H9 (cell line): ENCODE measurements around the gene SLC26A2. TPM values are rescaled to one million over a fixed set of nuclear protein-coding genes. Genes with fewer than 3 reads are reported as not detected.

Source experiments
- DNase-seq: peaks from one replicate; pipeline ENCODE4 v3.0.0-alpha.2; 2017
- H2AFZ ChIP-seq: one replicate; pipeline ENCODE4 v1.6.1; 2013; ENCODE audit warnings: mild to moderate bottlenecking, low read length, control low read depth, moderate library complexity
- H2AK5ac ChIP-seq: 2 replicates; pipeline ENCODE4 v1.6.1; 2013; ENCODE audit warnings: low read length, control low read depth, mixed read lengths; ENCODE audit not compliant: insufficient read length
- H2BK120ac ChIP-seq: one replicate; pipeline ENCODE4 v1.6.1; 2013; ENCODE audit warnings: low read depth, mild to moderate bottlenecking, low read length, control low read depth, inconsistent platforms; ENCODE audit not compliant: poor library complexity, severe bottlenecking
- H2BK12ac ChIP-seq: 2 replicates; pipeline ENCODE4 v1.6.1; 2013; ENCODE audit warnings: low read length, control low read depth, mixed read lengths, low read depth; ENCODE audit not compliant: insufficient read length
- H2BK15ac ChIP-seq: 2 replicates; pipeline ENCODE4 v1.6.1; 2013; ENCODE audit warnings: low read depth, low read length, control low read depth
- H2BK20ac ChIP-seq: one replicate; pipeline ENCODE4 v1.6.1; 2013; ENCODE audit warnings: low read depth, mild to moderate bottlenecking, low read length, control low read depth, inconsistent platforms; ENCODE audit not compliant: poor library complexity, severe bottlenecking
- H2BK5ac ChIP-seq: 2 replicates; pipeline ENCODE4 v1.6.1; 2013; ENCODE audit warnings: low read length, control low read depth, mixed read lengths; ENCODE audit not compliant: insufficient read length
- H3K14ac ChIP-seq: 2 replicates; pipeline ENCODE4 v1.6.1; 2013; ENCODE audit warnings: low read length, control low read depth; ENCODE audit not compliant: insufficient read depth
- H3K18ac ChIP-seq: 2 replicates; pipeline ENCODE4 v1.6.1; 2013; ENCODE audit warnings: low read depth, mild to moderate bottlenecking, mixed read lengths, low read length, control low read depth; ENCODE audit not compliant: insufficient read length
- H3K23ac ChIP-seq: 2 replicates; pipeline ENCODE4 v1.6.1; 2013; ENCODE audit warnings: low read length, control low read depth, mixed read lengths, low read depth; ENCODE audit not compliant: insufficient read length
- H3K23me2 ChIP-seq: 2 replicates; pipeline ENCODE4 v1.6.1; 2013; ENCODE audit warnings: low read depth, mild to moderate bottlenecking, mixed read lengths, low read length, control low read depth; ENCODE audit not compliant: insufficient read length, poor library complexity, severe bottlenecking
- H3K27ac ChIP-seq: 2 replicates; pipeline ENCODE4 v1.5.1; 2013; ENCODE audit warnings: low read length, control low read depth, mixed read lengths, low read depth; ENCODE audit not compliant: insufficient read length
- H3K27me3 ChIP-seq: 2 replicates; pipeline ENCODE4 v1.6.1; 2013; ENCODE audit warnings: low read length, control low read depth, inconsistent platforms; ENCODE audit not compliant: insufficient read depth
- H3K4ac ChIP-seq: 2 replicates; pipeline ENCODE4 v1.6.1; 2013; ENCODE audit warnings: low read depth, mild to moderate bottlenecking, control low read depth, inconsistent platforms, low read length, moderate library complexity
- H3K4me1 ChIP-seq: 2 replicates; pipeline ENCODE4 v1.6.1; 2013; ENCODE audit warnings: low read length, control low read depth, inconsistent platforms; ENCODE audit not compliant: insufficient read depth
- H3K4me2 ChIP-seq: 2 replicates; pipeline ENCODE4 v1.6.1; 2013; ENCODE audit warnings: low read length, control low read depth, mixed read lengths; ENCODE audit not compliant: insufficient read length, insufficient read depth
- H3K56ac ChIP-seq: 2 replicates; pipeline ENCODE4 v1.6.1; 2013; ENCODE audit warnings: low read depth, mild to moderate bottlenecking, mixed read lengths, low read length, control low read depth; ENCODE audit not compliant: insufficient read length
- H3K79me1 ChIP-seq: 2 replicates; pipeline ENCODE4 v1.6.1; 2013; ENCODE audit warnings: low read depth, mild to moderate bottlenecking, moderate library complexity, low read length, control low read depth, inconsistent platforms; ENCODE audit not compliant: insufficient read depth, poor library complexity, severe bottlenecking
- H3K79me2 ChIP-seq: 2 replicates; pipeline ENCODE4 v1.6.1; 2013; ENCODE audit warnings: low read length, control low read depth, inconsistent platforms; ENCODE audit not compliant: insufficient read depth
- H3K9ac ChIP-seq: 2 replicates; pipeline ENCODE4 v1.6.1; 2013; ENCODE audit warnings: low read length, control low read depth, mixed read lengths; ENCODE audit not compliant: insufficient read length; ENCODE audit errors: extremely low read depth
- H3K9me3 ChIP-seq: one replicate; pipeline ENCODE4 v1.6.1; 2013; ENCODE audit warnings: low read depth, low read length, inconsistent platforms; ENCODE audit not compliant: control insufficient read depth
- H3T11ph ChIP-seq: one replicate; pipeline ENCODE4 v1.6.1; 2013; ENCODE audit warnings: mild to moderate bottlenecking, low read length, control low read depth, inconsistent platforms
- H4K20me1 ChIP-seq: one replicate; pipeline ENCODE4 v1.6.1; 2013; ENCODE audit not compliant: control insufficient read depth, insufficient read length, insufficient read depth
- H4K5ac ChIP-seq: 2 replicates; pipeline ENCODE4 v1.6.1; 2013; ENCODE audit warnings: low read depth, mild to moderate bottlenecking, mixed read lengths, low read length, control low read depth; ENCODE audit not compliant: insufficient read length
- H4K8ac ChIP-seq: replicated peaks from 2 replicates; pipeline ENCODE4 v1.6.1; 2013; ENCODE audit warnings: low read length, control low read depth, mixed read lengths, low read depth; ENCODE audit not compliant: insufficient read length
- H4K91ac ChIP-seq: 2 replicates; pipeline ENCODE4 v1.6.1; 2013; ENCODE audit warnings: low read depth, mild to moderate bottlenecking, moderate library complexity, mixed read lengths, low read length, control low read depth; ENCODE audit not compliant: insufficient read length
- H3K27ac Mint-ChIP-seq, 3 experiments: 2 replicates in 2 of 3; 3 replicates in 1 of 3; pipeline ENCODE4 v1.8.0; 2020 to 2021; ENCODE audit warnings: mixed read lengths in 3 of 3, mild to moderate bottlenecking in 1 of 3, moderate library complexity in 1 of 3
- H3K27me3 Mint-ChIP-seq: 2 replicates; pipeline ENCODE4 v1.8.0; 2021; ENCODE audit warnings: low read depth, mild to moderate bottlenecking, moderate library complexity, mixed read lengths
- H3K36me3 Mint-ChIP-seq, 3 experiments: 2 replicates in 2 of 3; 3 replicates in 1 of 3; pipeline ENCODE4 v1.8.0; 2020 to 2021; ENCODE audit warnings: low read depth in 3 of 3, mixed read lengths in 3 of 3; ENCODE audit not compliant: insufficient read depth in 1 of 3
- H3K4me1 Mint-ChIP-seq, 2 experiments: 2 replicates each; pipeline ENCODE4 v1.8.0; 2020; ENCODE audit warnings: mixed read lengths in 2 of 2
- H3K4me3 Mint-ChIP-seq, 2 experiments: 2 replicates in 1 of 2; 3 replicates in 1 of 2; pipeline ENCODE4 v1.8.0; 2020 to 2021; ENCODE audit warnings: mild to moderate bottlenecking in 2 of 2, mixed read lengths in 2 of 2, moderate library complexity in 1 of 2
- H3K9me3 Mint-ChIP-seq, 2 experiments: 2 replicates in 1 of 2; 3 replicates in 1 of 2; pipeline ENCODE4 v1.8.0; 2020; ENCODE audit warnings: mild to moderate bottlenecking in 2 of 2, mixed read lengths in 2 of 2, moderate library complexity in 1 of 2
- CTCF ChIP-seq: fragments of 200-600 bp; sonication (generic); conservative IDR thresholded peaks from 3 replicates; pipeline ENCODE4 v1.8.0; 2021; ENCODE audit warnings: antibody characterized with exemption, mild to moderate bottlenecking
- WGBS: extraction: QIAGEN DNeasy Blood & Tissue Kit; methylation state at CpG from one replicate; pipeline ENCODE4 v1.1.7; 2013; ENCODE audit warnings: missing lambda C conversion rate, low lambda C conversion rate, mixed read lengths; ENCODE audit not compliant: insufficient read length; ENCODE audit errors: extremely low coverage; 5-methylcytosine and 5-hydroxymethylcytosine counted together
- total RNA-seq: library from RNA; stranded (reverse); gene quantifications from 2 replicates; pipeline ENCODE4 v1.2.1, GENCODE V29; 2021

Gene SLC26A2
- total RNA-seq, 1 experiment from 2014 or later = 5.9 TPM

GRCh38 chr5:150013931-150014330, 53.4 kb downstream of the SLC26A2 start:
- H4K91ac ChIP-seq = no peak overlapping the region
- no peaks in the 10 kb centered on the region for H4K20me1 ChIP-seq
- no peak overlapping the region for H4K5ac ChIP-seq
- Mint-ChIP-seq H3K4me3 (no peak overlapping the region), H3K27ac (no peak overlapping the region), H3K36me3 (peaks cover 47 to 80% (median 74%) of the 10 kb centered on the region in 3 experiments), H3K4me1 (no peaks in the 10 kb centered on the region), H3K9me3 (peaks cover 9 to 11% of the 10 kb centered on the region in 2 experiments), H3K27me3 (no peaks in the 10 kb centered on the region)
- H2BK15ac ChIP-seq = no peak overlapping the region
- H2BK5ac ChIP-seq = no peak overlapping the region
- H3T11ph ChIP-seq = no peak overlapping the region
- no peaks in the 10 kb centered on the region for H3K23me2 ChIP-seq
- H3K9me3 ChIP-seq = no peaks in the 10 kb centered on the region
- no peak overlapping the region for H2AK5ac ChIP-seq
- H3K56ac ChIP-seq = no peak overlapping the region
- no peak overlapping the region for H3K9ac ChIP-seq
- H3K4me1 ChIP-seq = no peaks in the 10 kb centered on the region
- no peak overlapping the region for H2AFZ ChIP-seq
- H3K27me3 ChIP-seq = no peaks in the 10 kb centered on the region
- no peak overlapping the region for H4K8ac ChIP-seq
- H3K23ac ChIP-seq = no peak overlapping the region
- no peaks in the 10 kb centered on the region for H3K79me2 ChIP-seq
- no peaks in the 10 kb centered on the region for H3K79me1 ChIP-seq
- H2BK12ac ChIP-seq = no peak overlapping the region
- H3K4me2 ChIP-seq = no peak overlapping the region
- DNase-seq = no peak
- TF ChIP-seq CTCF = no peak
- WGBS = no CpG with 5 or more reads among the region's 4 CpGs
- no peak overlapping the region for H3K4ac ChIP-seq
- H2BK120ac ChIP-seq = no peak overlapping the region
- H2BK20ac ChIP-seq = no peak overlapping the region
- no peak overlapping the region for H3K18ac ChIP-seq
- no peak overlapping the region for H3K27ac ChIP-seq
- H3K14ac ChIP-seq = no peak overlapping the region
